Neural cell (in vitro differentiated cells): ENCODE results near the gene FYN.

ENCODE experiments used
- CTCF ChIP-seq: fragments of 450-650 bp; IDR thresholded peaks from 2 replicates; pipeline ENCODE4 v1.5.1; 2014; ENCODE audit warnings: antibody characterized with exemption, mild to moderate bottlenecking, moderate library complexity; ENCODE audit not compliant: poor library complexity, severe bottlenecking
- POLR2AphosphoS5 ChIP-seq: IDR thresholded peaks from 2 replicates; pipeline ENCODE4 v1.6.1; 2012

DNA sequence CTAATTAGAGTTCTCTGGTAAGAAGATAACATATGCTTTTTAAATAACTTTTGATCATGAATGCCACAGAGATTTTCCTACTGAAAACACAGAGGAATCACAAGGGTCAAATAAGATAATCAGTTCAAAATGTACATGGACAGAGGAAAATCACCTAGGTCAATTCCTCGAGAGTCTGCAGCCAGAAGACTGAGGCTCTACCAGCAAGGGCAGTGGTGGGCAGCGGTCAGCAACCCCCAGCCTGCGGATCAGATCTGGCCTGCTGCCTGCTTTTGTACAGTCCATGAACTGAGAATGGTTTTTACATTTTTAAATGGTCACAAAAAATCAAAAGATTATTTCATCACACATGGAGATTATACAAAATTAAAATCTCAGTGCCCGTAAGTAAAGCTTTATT is 79.0 kb downstream of the FYN start:
- TF ChIP-seq CTCF (no peak), POLR2AphosphoS5 (no peak)
